Keratinocyte (primary cell): ENCODE data around the gene LEO1. TPM values are rescaled to one million over a fixed set of nuclear protein-coding genes. Genes with fewer than 3 reads are reported as not detected.

Experiments
- DNase-seq: peaks from one replicate; pipeline ENCODE4 v3.0.0-alpha.2; 2011; ENCODE audit warnings: low read depth, missing footprints, low spot score
- FAIRE-seq: peaks from 2 replicates; lab custom pipeline; 2011; peaks lifted over from hg19 to GRCh38; lab: Jason Lieb, UNC
- H2AFZ ChIP-seq: 2 replicates; pipeline ENCODE4 v1.6.0; 2012; ENCODE audit warnings: low read length, control low read depth, inconsistent platforms; ENCODE audit not compliant: control insufficient read depth
- H3K27ac ChIP-seq: 2 replicates; pipeline ENCODE4 v1.5.1; 2011; ENCODE audit warnings: low read length; ENCODE audit not compliant: control insufficient read depth, insufficient read depth
- H3K27me3 ChIP-seq: 3 replicates; pipeline ENCODE4 v1.6.0; 2011; ENCODE audit warnings: low read length; ENCODE audit not compliant: control insufficient read depth, insufficient read depth; ENCODE audit errors: extremely low read depth
- H3K36me3 ChIP-seq, 2 experiments: 2 replicates in 1 of 2; 3 replicates in 1 of 2; pipeline ENCODE4 v1.5.1; 2011; ENCODE audit warnings: low read length in 2 of 2, mild to moderate bottlenecking in 1 of 2; ENCODE audit not compliant: control insufficient read depth in 2 of 2, insufficient read depth in 2 of 2; ENCODE audit errors: extremely low read depth in 1 of 2
- H3K4me1 ChIP-seq: 3 replicates; pipeline ENCODE4 v1.5.1; 2011; ENCODE audit warnings: low read length; ENCODE audit not compliant: control insufficient read depth, insufficient read depth; ENCODE audit errors: extremely low read depth
- H3K4me2 ChIP-seq: 3 replicates; pipeline ENCODE4 v1.6.0; 2011; ENCODE audit warnings: low read depth, low read length; ENCODE audit not compliant: control insufficient read depth, insufficient read depth; ENCODE audit errors: extremely low read depth
- H3K4me3 ChIP-seq, 3 experiments: fragments of 200-600 bp in 1 of 3; sonication (generic) in 1 of 3; 2 replicates in 2 of 3; 3 replicates in 1 of 3; pipeline ENCODE4 v1.5.1; 2011 to 2016; ENCODE audit warnings: low read length in 3 of 3, mild to moderate bottlenecking in 3 of 3, control low read depth in 2 of 3, inconsistent platforms in 1 of 3, low read depth in 1 of 3, mixed read lengths in 1 of 3, mixed run types in 1 of 3, moderate library complexity in 1 of 3; ENCODE audit not compliant: control insufficient read depth in 2 of 3, insufficient read depth in 2 of 3; ENCODE audit errors: extremely low read depth in 1 of 3
- H3K79me2 ChIP-seq: 2 replicates; pipeline ENCODE4 v1.6.0; 2012; ENCODE audit warnings: low read length; ENCODE audit not compliant: control insufficient read depth, insufficient read depth
- H3K9ac ChIP-seq: 3 replicates; pipeline ENCODE4 v1.6.0; 2011; ENCODE audit warnings: low read length; ENCODE audit not compliant: control insufficient read depth, insufficient read depth; ENCODE audit errors: extremely low read depth
- H3K9me1 ChIP-seq: 3 replicates; pipeline ENCODE4 v1.6.0; 2011; ENCODE audit warnings: low read length; ENCODE audit not compliant: control insufficient read depth, insufficient read depth; ENCODE audit errors: extremely low read depth
- H3K9me3 ChIP-seq: 2 replicates; pipeline ENCODE4 v1.5.1; 2012; ENCODE audit warnings: low read depth, low read length; ENCODE audit not compliant: control insufficient read depth
- H4K20me1 ChIP-seq: 3 replicates; pipeline ENCODE4 v1.6.0; 2011; ENCODE audit warnings: low read length; ENCODE audit not compliant: control insufficient read depth, insufficient read depth; ENCODE audit errors: extremely low read depth
- CTCF ChIP-seq, 3 experiments: IDR thresholded peaks in 1 of 3; conservative IDR thresholded peaks in 1 of 3; optimal IDR thresholded peaks in 1 of 3; 2 replicates in 2 of 3; 3 replicates in 1 of 3; pipeline versions ENCODE3 to v1.5.1; 2011; ENCODE audit warnings: low read length in 3 of 3, mild to moderate bottlenecking in 3 of 3, moderate library complexity in 2 of 3, control low read depth in 1 of 3, inconsistent platforms in 1 of 3; ENCODE audit not compliant: insufficient read depth in 2 of 3; ENCODE audit errors: extremely low read depth in 1 of 3
- EZH2 ChIP-seq: IDR thresholded peaks from one replicate; pipeline ENCODE4 v1.6.1; 2012; ENCODE audit warnings: inconsistent platforms, mild to moderate bottlenecking, low read length, moderate library complexity
- dilution Hi-C: fragments of 300-500 bp; cut with MboI; formaldehyde crosslinking; loops from one replicate; pipeline ENCODE4 v1.7.0; 2020; ENCODE audit warnings: low sequenced_read_pairs; ENCODE audit not compliant: extremely low pct_ligation_motif_present
- polyA plus RNA-seq, 5 experiments: library from polyadenylated mRNA; depleted of rRNA in 3 of 5; stranded (reverse) in 3 of 5; stranded (forward) in 1 of 5; unstranded in 1 of 5; fragments of >200 nt; gene quantifications; 1 replicate in 1 of 5; 2 replicates in 3 of 5; 3 replicates in 1 of 5; pipeline versions ENCODE4 v1.2.1 to v1.2.3, GENCODE V29; 2011 to 2012; ENCODE audit warnings: missing spikeins in 2 of 5, low read depth in 1 of 5, low replicate concordance in 1 of 5

Gene LEO1
- polyA plus RNA-seq, 1 donor (not counting 4 experiments of a cell fraction or from before 2014, with no cell fraction given), result 12.5 TPM

GRCh38 chr15:52006702-52007340 is 35.2 kb upstream of the LEO1 start:
- H3K27me3 ChIP-seq, result no peaks in the 10 kb centered on the region
- no peaks in the 10 kb centered on the region for H4K20me1 ChIP-seq
- peak overlapping the region; percentile 65 for H3K27ac ChIP-seq
- FAIRE-seq, result no peak
- TF ChIP-seq EZH2 (no peak), CTCF (optimal IDR thresholded peaks at IDR 0.05 in 1 of 3, IDR thresholded peaks at IDR 0.05 in 1 of 3, conservative IDR thresholded peaks at IDR 0.05 in 1 of 3; ENCODE audit: extremely low read depth in 1 of 3, insufficient read depth in 2 of 3, low read length in 3 of 3) (no peak)
- no peak overlapping the region for H3K4me3 ChIP-seq
- no peak overlapping the region for H3K9ac ChIP-seq
- no peaks in the 10 kb centered on the region for H3K9me1 ChIP-seq
- DNase-seq, result no peak
- no peaks in the 10 kb centered on the region for H3K79me2 ChIP-seq
- no peaks in the 10 kb centered on the region for H3K36me3 ChIP-seq
- H3K4me1 ChIP-seq, result peaks cover 48% of the 10 kb centered on the region
- H3K4me2 ChIP-seq, result peak overlapping the region; percentile 46
- H2AFZ ChIP-seq, result no peak overlapping the region
- no peaks in the 10 kb centered on the region for H3K9me3 ChIP-seq
- dilution Hi-C loops, result no loop called here

DNA sequence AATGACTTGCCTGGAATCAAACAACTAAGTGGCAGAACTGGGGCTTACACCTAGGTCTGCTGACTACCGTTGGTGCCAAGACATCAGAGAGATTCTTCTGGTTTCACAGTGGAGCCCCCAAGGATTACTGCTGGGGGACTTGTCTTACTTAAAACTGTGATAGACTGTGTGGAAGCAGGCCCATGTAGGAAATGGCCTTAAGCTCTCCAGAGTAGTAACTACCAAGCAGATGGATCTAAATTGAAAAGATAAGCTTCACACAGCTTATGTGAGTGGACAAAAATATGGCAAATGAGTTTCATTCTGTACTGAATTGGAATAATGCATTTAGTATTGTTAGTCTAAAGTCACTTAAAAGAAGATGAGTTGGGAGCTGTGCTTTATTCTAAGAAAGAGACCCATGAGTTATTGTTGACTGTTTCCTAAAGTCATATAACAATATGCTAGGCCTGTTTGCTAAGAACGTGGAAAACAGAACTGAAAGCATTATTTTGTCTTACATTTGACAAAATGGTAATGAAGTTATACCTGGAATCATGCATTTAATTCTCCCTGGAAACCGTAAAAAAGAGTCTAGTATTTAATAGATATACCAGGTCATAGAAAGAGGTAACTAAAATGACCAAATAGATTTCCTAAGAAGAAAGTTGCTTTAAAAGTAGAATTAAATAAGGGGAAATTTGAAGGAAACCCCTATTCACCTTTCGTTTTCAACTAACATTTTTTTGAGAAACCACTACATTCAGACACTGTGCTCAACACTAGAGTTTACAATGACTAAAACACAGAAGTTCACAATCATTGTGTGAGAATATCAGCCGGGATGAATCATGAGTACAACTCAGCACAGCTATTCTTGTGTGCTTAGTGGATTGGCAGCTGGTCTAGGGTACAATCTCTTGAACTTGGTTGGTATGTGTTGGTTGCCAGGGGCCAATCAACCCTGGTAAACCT is 34.4 kb upstream of the LEO1 start:
- Histone ChIP-seq H3K4me3 (no peak overlapping the region), H2AFZ (peak overlapping the region; percentile 52), H3K4me1 (peaks cover 40% of the 10 kb centered on the region), H4K20me1 (no peaks in the 10 kb centered on the region), H3K36me3 (no peaks in the 10 kb centered on the region), H3K27ac (peak overlapping the region; percentile 65), H3K9me1 (no peaks in the 10 kb centered on the region), H3K4me2 (peak overlapping the region; percentile 46), H3K27me3 (no peaks in the 10 kb centered on the region), H3K9me3 (no peaks in the 10 kb centered on the region), H3K79me2 (no peaks in the 10 kb centered on the region), H3K9ac (no peak overlapping the region)
- dilution Hi-C loops, result no loop called here
- TF ChIP-seq EZH2, result no peak
- no peak for TF ChIP-seq CTCF (optimal IDR thresholded peaks at IDR 0.05 in 1 of 3, IDR thresholded peaks at IDR 0.05 in 1 of 3, conservative IDR thresholded peaks at IDR 0.05 in 1 of 3; ENCODE audit: extremely low read depth in 1 of 3, insufficient read depth in 2 of 3, low read length in 3 of 3)
- FAIRE-seq (no peak), DNase-seq (no peak)
